Muscle layer of duodenum (tissue), 2 donors: ENCODE data around the gene FOSB.
"Not testable (repeated sequence)": the region's sequence is repeated elsewhere in the genome, so short reads cannot be mapped to it uniquely, and the experiment has no call there.

Source experiments
- H3K27ac ChIP-seq: one replicate; pipeline ENCODE4 v1.7.0; 2013; ENCODE audit warnings: mild to moderate bottlenecking, low read length
- H3K27me3 ChIP-seq: one replicate; pipeline ENCODE4 v1.7.0; 2013; ENCODE audit warnings: low read depth, mild to moderate bottlenecking, control low read depth, low read length
- H3K36me3 ChIP-seq, 2 donors: one replicate each; pipeline ENCODE4 v1.7.0; 2013; ENCODE audit warnings: low read length in 2 of 2, control low read depth in 1 of 2, mild to moderate bottlenecking in 1 of 2; ENCODE audit not compliant: insufficient read depth in 2 of 2, control insufficient read depth in 1 of 2
- H3K4me1 ChIP-seq, 2 donors: one replicate each; pipeline ENCODE4 v1.7.0; 2013; ENCODE audit warnings: low read length in 2 of 2, mild to moderate bottlenecking in 2 of 2, control low read depth in 1 of 2, moderate library complexity in 1 of 2; ENCODE audit not compliant: insufficient read depth in 2 of 2, control insufficient read depth in 1 of 2
- H3K4me3 ChIP-seq, 2 donors: one replicate each; pipeline ENCODE4 v1.7.0; 2013; ENCODE audit warnings: low read length in 2 of 2, low read depth in 1 of 2, mild to moderate bottlenecking in 1 of 2
- H3K9me3 ChIP-seq, 2 donors: one replicate each; pipeline ENCODE4 v1.7.0; 2013; ENCODE audit warnings: low read length in 2 of 2, control low read depth in 1 of 2, mild to moderate bottlenecking in 1 of 2; ENCODE audit not compliant: control insufficient read depth in 1 of 2
- donor health status: healthy.

Gene FOSB

GRCh38 chr19:45507872-45508416, 40.1 kb downstream of the FOSB start:
- Histone ChIP-seq H3K9me3 (no peaks in the 10 kb centered on the region), H3K4me3 (peak overlapping the region; percentile 96 to 97), H3K27me3 (no peaks in the 10 kb centered on the region), H3K36me3 (no peaks in the 10 kb centered on the region), H3K4me1 (peaks cover 3 to 26% of the 10 kb centered on the region in 2 donors), H3K27ac (peak overlapping the region; percentile 96)

- Histone ChIP-seq H3K4me1 (peaks cover 3 to 26% of the 10 kb centered on the region in 2 donors), H3K9me3 (no peaks in the 10 kb centered on the region), H3K27me3 (no peaks in the 10 kb centered on the region), H3K27ac (peak overlapping the region; percentile 96), H3K36me3 (no peaks in the 10 kb centered on the region), H3K4me3 (peak overlapping the region; percentile 96 to 97)
Measured at GRCh38 chr19:45508417-45508860, 40.6 kb downstream of the FOSB start.

GRCh38 chr19:45508861-45509691, 41.3 kb downstream of the FOSB start:
- peak overlapping the region; percentile 96 to 97 for H3K4me3 ChIP-seq
- peak overlapping the region; percentile 96 for H3K27ac ChIP-seq
- no peaks in the 10 kb centered on the region for H3K27me3 ChIP-seq
- H3K9me3 ChIP-seq: no peaks in the 10 kb centered on the region
- H3K4me1 ChIP-seq: peaks cover 3 to 32% of the 10 kb centered on the region in 2 donors
- H3K36me3 ChIP-seq: no peaks in the 10 kb centered on the region

GRCh38 chr19:45509692-45510015, 41.9 kb downstream of the FOSB start:
- Histone ChIP-seq H3K4me1 (peaks cover 3 to 38% of the 10 kb centered on the region in 2 donors), H3K27me3 (no peaks in the 10 kb centered on the region), H3K27ac (peak overlapping the region; percentile 78), H3K36me3 (no peaks in the 10 kb centered on the region), H3K9me3 (no peaks in the 10 kb centered on the region), H3K4me3 (peak overlapping the region; percentile 66 to 97)

GRCh38 chr19:45510352-45510751, 42.6 kb downstream of the FOSB start:
- not testable (repeated sequence) for H3K36me3 ChIP-seq
- H3K27ac ChIP-seq: peak overlapping the region; percentile 78

GRCh38 chr19:45511074-45511473, 43.3 kb downstream of the FOSB start:
- Histone ChIP-seq H3K27me3 (no peaks in the 10 kb centered on the region), H3K27ac (no peak overlapping the region), H3K4me1 (peaks cover 3 to 45% of the 10 kb centered on the region in 2 donors)

More at GRCh38 chr19:45510352-45510751, 42.6 kb downstream of the FOSB start:
- not testable (repeated sequence) for H3K4me3 ChIP-seq, H3K9me3 ChIP-seq, H3K27me3 ChIP-seq
- peaks cover 3 to 40% of the 10 kb centered on the region in 2 donors for H3K4me1 ChIP-seq

GRCh38 chr19:45512881-45513483, 45.2 kb downstream of the FOSB start:
- Histone ChIP-seq H3K27me3 (no peaks in the 10 kb centered on the region), H3K4me1 (peaks cover 3 to 45% of the 10 kb centered on the region in 2 donors), H3K9me3 (no peaks in the 10 kb centered on the region), H3K4me3 (no peak overlapping the region), H3K27ac (no peak overlapping the region), H3K36me3 (peaks cover 0 to 8% of the 10 kb centered on the region in 2 donors)

More at GRCh38 chr19:45511074-45511473, 43.3 kb downstream of the FOSB start:
- no peak overlapping the region for H3K4me3 ChIP-seq
- peaks cover 0 to 6% of the 10 kb centered on the region in 2 donors for H3K36me3 ChIP-seq
- H3K9me3 ChIP-seq: no peaks in the 10 kb centered on the region

GRCh38 chr19:45514376-45515051, 46.7 kb downstream of the FOSB start:
- Histone ChIP-seq H3K27me3 (no peaks in the 10 kb centered on the region), H3K27ac (peak overlapping the region; percentile 85), H3K9me3 (no peaks in the 10 kb centered on the region), H3K36me3 (peaks cover 4 to 20% of the 10 kb centered on the region in 2 donors), H3K4me1 (peaks cover 3 to 37% of the 10 kb centered on the region in 2 donors), H3K4me3 (peak overlapping the region in 1 of 2 donors; percentile 30)

- peaks cover 6 to 23% of the 10 kb centered on the region in 2 donors for H3K36me3 ChIP-seq
- peak overlapping the region in 1 of 2 donors; percentile 8 for H3K4me3 ChIP-seq
- peak overlapping the region; percentile 85 for H3K27ac ChIP-seq
- peaks cover 3 to 33% of the 10 kb centered on the region in 2 donors for H3K4me1 ChIP-seq
- H3K27me3 ChIP-seq: no peaks in the 10 kb centered on the region
- H3K9me3 ChIP-seq: no peaks in the 10 kb centered on the region
Measured at GRCh38 chr19:45515081-45515624, 47.4 kb downstream of the FOSB start.

- Histone ChIP-seq H3K4me3 (peak overlapping the region in 1 of 2 donors; percentile 8), H3K27ac (peak overlapping the region; percentile 85)
Measured at GRCh38 chr19:45515807-45516401, 48.1 kb downstream of the FOSB start.

More at GRCh38 chr19:45515807-45516401, 48.1 kb downstream of the FOSB start:
- Histone ChIP-seq H3K9me3 (no peaks in the 10 kb centered on the region), H3K4me1 (peaks cover 2 to 33% of the 10 kb centered on the region in 2 donors), H3K36me3 (peaks cover 10 to 29% of the 10 kb centered on the region in 2 donors), H3K27me3 (no peaks in the 10 kb centered on the region)
